ENCODE results near the gene IL34.

Gene IL34

GRCh38 chr16:70678898-70679670 lies 32.7 kb downstream of the IL34 start:
- DNase-seq = no peak

- no peak for DNase-seq
Measured at GRCh38 chr16:70679671-70680494, 33.5 kb downstream of the IL34 start.

GRCh38 chr16:70680495-70681381 lies 34.4 kb downstream of the IL34 start:
- no peak for DNase-seq

GRCh38 chr16:70681382-70682238 lies 35.3 kb downstream of the IL34 start:
- DNase-seq = no peak

DNA sequence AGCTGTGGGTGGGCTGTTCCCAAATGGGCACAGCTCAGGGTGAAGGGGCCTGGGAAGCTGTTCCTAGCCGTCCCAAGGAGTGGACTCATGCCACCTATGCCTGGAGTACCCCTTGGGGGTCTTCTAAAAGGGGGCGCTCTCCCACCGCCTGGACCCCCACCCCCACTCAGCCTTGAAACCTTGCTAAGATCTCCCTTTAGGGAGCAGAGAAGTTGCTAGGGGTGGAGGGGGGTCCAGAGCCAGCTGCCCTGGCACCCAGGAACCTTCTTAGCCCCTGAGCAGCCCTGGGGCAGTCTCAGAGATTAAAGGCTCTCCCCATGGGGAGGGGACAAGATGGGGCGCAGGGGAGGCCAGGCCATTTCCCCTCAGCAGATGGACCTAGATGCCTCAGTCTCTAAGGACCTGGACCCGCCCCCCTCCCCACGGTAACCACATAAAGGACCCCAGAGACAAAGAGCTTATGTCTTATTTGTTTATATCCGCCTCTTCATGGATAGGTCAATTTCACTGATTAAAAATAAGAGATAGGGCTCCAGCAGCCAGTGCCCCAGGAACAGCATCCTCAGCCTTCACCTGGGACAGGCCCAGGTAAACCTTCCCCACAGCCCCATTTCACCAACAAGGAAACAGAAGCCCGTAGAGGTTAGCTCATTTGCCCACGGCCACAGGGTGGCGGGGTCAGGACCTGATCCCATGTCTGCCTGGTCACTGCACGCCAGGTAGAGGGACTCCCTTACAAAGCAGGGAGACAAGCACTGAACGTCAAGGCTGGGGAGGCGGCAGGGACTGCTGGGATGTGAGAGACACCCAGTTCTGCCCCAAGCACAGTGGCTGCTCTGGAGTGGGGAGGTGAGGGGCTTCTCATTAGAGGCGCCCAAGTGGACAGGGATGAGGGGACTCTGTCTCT lies 36.1 kb downstream of the IL34 start:
- no peak for DNase-seq

GRCh38 chr16:70683146-70683944 lies 37.0 kb downstream of the IL34 start:
- DNase-seq = no peak

DNA sequence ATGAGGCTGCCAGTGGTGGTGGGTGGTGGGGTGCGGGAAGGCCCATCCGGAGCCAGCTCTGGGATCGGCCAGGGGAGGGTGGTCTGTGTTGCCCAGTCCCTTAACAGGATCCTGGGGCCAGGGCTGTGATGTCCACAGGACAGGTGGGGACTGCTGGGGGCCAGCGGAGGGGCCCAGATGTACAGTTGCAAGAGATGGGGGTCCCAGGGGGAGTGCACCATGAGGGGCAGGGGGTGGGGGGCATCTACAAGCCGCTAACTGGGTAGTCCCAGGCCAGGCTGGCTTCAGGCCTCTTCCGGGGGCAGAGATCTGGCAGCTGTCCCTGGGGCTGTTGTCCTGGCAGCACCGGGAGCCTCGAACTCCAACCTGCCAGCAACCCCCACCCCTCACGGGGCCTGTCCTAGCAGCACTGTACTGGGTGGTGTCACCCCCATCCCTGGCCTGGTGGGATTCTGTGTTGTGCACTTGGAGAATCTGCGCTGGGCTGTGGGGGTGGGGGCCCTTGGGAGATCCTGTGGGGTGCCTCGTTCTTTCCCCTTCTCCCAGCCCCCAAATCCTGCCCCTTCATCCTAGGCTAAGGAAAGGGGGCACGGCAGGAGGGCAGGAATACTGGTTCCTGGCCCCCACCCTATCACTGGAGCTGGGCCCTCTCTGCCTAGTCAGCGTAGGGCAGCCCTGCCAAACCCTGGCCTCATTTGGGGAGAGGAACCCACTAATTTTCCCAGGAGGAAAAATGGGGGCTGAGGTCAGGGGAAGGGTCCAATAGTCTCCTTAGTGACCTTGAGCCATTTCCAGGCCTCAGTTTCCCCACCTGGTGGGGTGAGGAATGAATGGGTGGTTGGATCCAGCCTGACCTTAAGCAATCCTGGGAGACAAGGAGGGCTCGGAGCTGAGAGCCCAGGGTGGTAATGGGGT lies 38.0 kb downstream of the IL34 start:
- no peak for DNase-seq

- DNase-seq = no peak
Measured at GRCh38 chr16:70685061-70685937, 38.9 kb downstream of the IL34 start.

DNA sequence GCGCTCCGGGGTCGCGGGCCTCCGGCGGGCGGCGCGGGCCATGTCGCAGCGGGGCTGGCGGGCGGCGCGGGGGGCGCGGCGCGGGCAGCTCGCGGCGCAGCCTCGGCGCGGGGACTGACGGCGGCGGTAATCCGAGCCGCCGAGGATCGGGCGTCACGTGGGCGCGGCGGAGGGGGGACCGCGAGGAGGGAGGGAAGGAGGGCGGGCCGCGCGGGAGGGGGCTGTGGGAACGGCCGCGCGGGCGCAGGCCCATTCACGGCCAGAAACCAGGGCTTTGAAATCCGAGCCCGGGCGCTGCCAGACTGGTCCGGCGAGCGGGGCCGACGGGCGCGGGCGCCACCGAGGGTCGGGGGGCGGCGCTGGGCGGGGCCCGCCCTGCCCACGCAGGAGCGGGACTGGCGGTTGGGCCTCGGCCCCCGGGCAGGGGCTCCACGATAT lies 39.6 kb downstream of the IL34 start, which contains the start of gene MTSS2:
MTSS2 (minus strand) TSS at position 116 of the 438 bp plus-strand sequence. CDS start 262 bp downstream, outside the sequence.
- DNase-seq = no peak

DNA sequence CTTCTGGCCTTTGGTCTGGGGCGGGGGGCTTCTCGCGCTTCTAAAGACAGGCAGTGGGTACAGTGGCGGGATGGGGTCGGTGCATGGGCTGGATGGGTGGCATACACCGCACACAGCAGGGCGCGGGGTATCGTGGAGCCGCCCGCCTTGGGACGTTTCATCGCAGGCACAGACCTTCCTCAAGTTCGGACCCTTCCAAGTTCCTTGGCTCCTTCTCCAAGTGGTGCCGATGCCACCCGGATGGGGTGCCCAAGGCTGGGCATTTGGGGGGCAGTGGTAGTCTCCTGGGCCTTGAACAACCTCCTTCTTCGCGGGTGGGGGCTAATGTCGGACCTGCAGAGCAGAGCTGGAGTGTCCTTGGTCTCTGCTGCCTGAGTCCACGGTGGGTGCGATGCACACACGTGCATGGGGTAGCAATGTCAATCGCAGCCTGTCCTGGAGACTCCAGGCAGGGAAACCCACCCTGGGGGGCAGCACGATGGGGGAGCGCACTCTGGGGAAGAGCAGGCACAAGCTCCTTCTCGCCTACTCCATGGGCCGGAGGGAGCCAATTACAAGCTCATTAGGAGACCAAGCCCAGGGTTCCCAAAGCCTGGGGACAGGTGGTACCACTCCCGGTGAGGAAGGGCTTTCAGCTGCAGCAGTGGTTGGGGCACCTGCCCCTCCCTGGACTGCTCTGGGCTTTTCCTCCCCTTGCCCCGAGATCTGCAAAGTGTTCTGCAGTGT lies 40.2 kb downstream of the IL34 start:
- no peak for DNase-seq

GRCh38 chr16:70687102-70687511 lies 40.7 kb downstream of the IL34 start:
- DNase-seq = no peak

DNA sequence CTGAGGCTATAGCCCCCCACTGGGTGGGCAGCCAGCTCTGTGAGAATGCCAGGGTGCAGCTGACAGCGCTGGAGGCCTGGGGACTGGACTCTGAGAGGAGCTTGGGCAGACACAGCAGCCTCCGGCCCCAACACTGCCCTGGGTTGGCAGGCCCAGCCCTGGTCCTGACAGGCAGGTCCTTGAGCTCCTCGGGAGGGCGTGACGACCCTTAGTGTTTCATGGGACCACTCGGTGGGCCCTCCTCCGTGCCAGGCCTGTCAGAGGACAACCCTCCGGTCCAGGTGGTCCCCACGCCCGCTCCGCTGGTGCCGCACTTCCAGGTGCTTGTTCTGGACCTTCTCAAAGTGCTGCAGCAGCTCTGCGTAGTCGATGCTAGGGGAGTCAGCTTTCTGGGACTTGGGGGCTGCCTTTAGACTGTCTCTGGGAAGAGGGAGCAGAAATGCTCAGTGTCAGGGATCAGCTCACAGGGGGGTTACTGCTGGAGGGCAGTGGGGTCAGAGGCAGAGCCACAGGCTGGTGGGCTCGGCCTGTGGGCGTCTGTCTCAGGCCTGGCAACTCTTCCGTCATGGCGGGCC lies 41.4 kb downstream of the IL34 start:
- no peak for DNase-seq

- no peak for DNase-seq
Measured at GRCh38 chr16:70688246-70688742, 41.9 kb downstream of the IL34 start.

DNA sequence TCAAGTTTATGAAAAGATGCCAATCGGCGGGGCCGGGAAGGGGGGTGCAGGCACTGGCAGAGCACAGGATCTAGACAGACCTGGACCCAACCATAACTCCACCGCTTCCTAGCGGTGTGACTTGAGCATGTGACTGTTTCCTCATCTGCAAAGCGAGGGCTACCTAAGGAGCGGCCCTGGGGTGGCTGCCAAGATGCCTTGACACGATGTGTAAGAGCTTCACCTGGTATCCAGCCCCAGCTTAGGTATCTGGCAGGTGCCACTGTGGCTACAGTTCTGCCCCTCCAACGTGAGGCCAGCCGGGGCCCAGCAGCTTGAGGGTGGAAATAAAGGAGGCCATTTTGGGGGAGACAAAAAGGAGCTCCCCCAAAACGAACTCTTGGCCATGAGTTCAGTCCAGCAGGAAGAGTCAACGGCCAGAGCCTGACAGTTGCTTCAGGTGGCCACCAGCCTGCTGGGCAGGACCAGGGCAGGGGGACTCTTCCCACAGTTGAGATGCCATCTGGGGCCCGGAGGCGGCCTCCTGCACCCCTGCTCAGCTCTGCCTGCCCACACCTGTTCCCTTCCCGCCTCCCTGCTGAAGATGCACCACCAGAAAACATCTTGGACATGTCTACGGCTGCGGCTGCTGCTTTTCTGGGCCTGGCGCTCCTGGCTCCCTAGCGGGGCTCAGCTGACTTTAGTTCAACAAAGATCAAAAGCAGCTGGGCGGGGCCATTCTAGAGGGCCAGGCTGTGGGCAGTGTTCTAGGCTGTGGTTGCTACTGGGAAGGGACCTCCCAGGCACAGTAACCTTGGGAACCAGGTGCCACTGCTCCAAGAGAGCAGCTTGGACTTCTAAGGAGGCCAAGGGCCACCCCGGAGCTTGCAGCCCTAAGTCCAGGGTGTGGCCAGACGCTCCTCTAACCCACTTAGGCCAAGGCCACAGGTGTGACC lies 42.9 kb downstream of the IL34 start:
- DNase-seq = no peak
